ENCODE measurements around the gene FABP1. TPM values are rescaled to one million over a fixed set of nuclear protein-coding genes. Genes with fewer than 3 reads are reported as not detected.

Gene FABP1
- polyA plus RNA-seq, 3 donors = 18.5 to 36.0 (median 25.2) TPM

DNA sequence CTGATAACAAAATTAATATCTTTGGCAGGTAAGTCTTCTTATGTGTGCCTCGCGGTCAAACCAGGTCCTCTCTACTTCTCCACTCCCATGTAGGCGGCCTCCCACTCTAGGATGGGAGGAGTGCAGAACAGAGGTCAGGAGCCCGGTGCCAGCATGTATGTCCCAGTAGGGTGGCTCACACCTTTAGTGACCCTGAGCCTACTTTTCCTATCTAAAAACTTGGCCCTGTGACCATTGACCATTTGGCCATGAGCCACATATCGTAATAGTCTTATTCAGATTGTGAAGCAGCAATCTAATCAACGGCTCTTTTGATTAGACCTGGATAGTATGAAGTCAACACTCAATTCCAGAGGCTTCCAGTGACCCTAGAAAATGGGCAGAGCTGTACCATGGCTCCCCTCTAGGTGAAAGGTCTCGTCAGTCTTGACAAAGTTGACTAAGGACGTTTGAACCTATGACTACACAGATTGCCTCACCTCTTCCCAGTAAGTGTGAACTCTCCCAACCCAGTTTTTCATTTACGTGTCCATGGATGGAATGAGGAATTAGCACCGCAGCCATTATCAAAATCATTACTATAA, 17.1 kb upstream of the FABP1 start:
- DNase-seq = no peak

DNA sequence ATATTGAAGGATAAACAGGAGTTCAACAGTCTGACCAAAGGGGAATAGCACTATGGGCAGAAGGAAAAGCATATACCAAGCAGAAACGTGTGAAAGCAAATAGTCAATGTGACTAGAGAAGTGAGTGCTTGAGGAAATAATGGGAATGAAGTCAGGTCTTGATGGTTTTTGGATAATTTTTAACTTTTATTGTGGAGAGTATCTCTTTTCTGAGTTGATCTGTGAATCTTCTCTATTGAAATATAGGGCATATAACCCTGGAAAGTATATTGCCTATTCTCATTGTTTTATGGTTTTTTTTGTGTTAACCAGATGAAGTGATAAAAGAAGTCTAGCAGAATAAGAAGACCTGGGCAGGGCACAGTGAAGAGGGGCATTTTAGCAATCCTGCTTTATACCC, 16.4 kb upstream of the FABP1 start:
- no peak for DNase-seq

DNA sequence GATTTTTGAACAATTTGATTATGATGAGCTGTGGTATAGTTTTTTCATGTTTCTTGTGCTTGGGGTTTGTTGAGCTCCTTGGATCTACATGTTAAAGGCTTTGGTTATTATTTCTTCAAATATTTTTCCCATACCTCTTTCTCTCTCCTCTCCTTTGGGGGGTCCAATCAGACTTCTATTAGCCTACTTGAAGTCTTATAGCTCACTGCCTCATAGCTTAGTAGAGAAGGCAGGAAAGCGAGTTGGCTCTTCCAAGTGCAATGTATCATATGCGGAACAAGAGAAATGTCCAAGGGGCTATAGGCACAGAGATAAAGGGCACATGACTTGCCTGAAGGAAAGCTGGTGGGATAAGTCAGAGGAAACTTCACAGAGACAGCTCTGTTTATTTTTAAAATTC, 14.1 kb upstream of the FABP1 start:
- no peak for DNase-seq

DNA sequence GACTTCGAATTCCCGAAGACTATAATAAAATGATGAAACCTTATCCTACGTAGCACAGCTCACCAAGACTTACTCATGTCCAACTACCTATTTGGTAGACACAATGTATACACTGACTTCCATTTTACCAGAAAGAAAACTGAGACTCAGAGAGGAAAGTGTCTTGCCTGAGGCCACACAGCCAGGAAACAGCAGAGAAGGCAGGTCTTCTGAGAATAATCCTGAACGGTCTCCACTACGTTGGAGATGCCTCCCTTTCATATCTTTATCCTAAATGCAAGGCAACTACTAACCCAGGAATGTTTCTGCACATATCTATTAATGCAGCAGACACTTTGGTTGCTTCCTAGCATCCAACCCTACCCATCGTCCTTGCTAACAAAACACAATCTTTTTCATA, 11.9 kb upstream of the FABP1 start:
- no peak for DNase-seq

DNA sequence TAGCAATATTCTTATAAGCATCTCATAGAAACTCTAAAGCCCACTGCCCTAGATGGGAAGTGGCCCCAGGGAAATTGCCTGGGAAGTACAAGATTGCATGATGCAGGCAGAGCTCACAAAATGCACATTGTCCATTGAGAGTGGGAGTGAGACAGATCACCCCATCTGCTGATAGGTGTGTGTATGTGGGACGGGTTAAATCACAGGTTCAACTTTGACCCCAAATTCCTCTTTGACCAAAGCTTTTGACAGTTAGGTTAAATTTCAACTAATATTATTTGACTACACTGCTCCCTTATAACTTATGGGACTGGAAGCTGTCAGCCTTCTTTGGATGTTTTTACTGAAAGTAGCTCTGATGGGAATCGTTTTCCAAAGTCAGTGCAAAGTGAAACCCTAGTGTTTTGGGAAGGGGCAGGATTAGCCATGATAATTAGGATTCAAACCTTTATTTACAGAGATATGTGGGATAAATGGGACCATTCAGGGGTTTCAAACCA, 11.4 kb upstream of the FABP1 start:
- DNase-seq = no peak

DNA sequence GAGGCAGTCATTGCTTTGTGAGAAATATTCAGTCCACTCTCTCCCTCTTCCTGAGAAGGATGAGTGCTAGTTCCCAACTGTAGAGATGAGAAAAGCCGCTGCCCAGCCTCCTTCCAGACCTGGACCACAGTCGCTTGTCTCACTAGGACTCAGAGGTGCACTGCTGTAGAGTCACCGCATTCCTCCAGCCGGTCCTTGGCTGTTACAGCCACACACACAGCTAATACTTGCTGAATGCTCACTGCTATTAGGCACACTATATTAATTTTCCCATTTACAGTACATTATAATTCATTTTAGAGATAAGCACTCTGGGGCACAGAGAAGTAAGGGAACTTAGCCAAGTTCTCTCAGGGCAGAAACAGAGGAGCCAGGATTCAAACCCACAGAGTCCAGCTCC, 10.0 kb upstream of the FABP1 start:
- no peak for DNase-seq

DNA sequence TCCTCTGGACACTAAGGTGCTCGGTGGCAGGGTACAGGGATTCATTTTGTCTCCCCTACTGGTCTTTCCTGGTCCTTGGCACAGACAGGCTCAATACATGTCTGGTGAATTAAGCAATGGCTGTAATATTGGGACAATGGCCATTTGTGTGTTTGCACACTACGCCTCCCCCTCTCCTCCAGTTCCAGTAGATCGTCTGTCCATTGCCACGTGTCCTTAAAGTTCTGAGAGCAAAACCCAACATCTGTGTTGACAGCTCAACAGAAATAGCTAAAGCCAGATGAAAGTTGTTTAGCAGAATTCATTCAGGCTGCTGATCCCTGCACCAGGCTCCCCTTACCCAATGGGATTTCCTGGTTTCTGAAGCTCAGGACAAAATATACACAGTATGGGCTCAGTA, 9.0 kb upstream of the FABP1 start:
- DNase-seq = no peak

DNA sequence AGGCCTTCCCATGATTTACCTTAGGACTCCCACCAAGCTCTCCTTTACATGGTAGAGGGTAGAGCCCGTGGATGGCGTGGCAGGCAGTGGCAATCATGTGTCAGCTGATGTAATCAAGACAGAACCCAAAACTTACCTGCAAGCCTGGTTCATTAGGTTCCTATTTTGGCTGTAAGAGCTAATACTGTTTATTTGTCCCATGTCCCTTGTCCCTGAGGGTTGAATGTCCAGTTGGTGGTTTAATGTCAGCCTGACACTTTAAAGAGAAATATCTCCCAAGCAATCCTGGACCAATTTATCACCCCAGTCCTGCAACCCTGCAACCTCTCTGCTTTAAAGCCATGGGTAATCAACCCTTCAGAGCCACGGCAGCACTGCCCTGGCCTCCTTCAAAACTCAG, 6.0 kb upstream of the FABP1 start:
- DNase-seq = no peak

DNA sequence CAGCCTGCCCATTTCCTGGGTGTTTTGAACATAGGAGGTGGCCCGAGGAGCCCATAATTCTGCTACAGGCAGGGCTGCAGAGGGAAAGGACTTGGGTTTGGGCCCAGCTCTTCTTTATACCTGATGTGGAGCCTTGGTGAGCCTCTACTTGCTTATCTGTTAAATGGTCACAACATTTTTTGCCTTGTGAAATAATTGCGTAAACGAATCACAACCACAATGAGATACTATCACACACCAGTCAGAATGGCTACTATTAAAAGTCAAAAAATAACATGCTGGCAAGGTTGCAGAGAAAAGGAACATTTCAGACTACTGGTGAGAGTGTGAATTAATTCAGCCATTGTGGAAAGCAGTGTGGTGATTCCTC, 4.1 kb upstream of the FABP1 start:
- DNase-seq = no peak

DNA sequence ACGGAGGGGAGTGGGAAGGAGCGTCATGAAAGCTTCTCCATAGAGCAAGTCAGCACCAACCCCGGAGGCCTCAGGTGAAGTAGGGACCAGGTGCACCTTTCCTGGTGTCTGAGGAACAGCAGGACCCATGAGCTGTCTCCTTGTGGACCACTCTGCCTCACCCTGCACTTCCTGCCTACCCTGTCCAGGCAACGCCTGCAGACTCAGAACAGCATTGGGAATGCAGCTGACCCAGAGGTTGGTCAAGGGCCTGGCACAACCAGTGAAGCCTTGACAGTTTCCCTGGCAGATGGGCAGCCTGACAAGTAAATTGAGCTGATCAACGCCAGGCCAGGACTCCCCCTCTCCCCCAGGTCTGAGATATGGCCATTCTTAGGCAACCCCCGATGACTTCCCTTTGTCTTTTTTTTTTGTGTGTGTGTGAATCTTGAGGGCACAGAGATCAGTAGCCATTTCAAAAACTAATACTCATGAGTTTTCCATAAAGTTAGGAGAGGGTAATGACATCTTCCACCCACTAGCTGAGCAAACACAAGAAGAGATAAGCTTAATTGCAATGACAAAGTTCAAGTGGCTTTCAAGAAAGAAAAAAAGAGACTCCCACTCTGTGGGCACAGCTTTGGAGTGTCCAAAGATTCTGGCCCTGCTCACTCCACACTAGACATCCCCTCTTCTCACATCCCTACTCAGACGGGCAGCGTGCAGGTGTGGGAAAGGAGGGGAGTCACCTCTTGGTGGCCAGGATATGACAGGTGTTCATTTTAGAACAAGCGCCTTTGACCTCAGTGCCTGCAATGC, 3.5 kb upstream of the FABP1 start:
- no peak for DNase-seq

DNA sequence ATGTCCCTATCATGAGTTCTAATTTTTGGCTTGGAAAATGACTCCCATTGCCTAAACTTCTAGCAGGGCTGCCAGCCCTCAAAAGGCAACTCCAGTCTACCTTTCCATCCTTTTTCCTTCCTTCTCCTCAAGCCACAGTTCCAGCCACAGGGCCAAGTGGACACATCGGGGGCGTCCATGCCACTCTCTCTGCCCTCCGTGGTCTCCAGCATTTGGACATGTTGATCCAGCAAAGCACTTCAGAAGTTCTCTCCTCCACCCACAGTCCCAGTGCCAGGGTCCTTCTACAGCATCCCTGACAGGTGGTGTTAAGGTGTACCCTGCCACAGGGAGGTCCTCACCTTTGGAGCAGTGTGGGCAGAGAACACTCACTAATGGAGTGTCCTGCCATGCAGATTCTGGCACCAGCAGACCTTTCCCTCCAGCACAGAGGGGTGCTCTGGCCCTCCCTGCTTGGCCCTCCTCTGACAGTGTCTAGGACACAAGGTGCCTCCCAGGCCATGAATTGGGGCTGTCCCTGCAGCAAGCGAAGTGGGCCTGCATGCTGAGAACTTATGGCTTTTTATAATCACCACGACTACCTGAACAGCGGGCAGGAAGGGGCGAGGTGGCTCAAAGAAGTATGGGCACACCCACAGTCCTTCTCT, 1.6 kb upstream of the FABP1 start:
- DNase-seq = no peak

DNA sequence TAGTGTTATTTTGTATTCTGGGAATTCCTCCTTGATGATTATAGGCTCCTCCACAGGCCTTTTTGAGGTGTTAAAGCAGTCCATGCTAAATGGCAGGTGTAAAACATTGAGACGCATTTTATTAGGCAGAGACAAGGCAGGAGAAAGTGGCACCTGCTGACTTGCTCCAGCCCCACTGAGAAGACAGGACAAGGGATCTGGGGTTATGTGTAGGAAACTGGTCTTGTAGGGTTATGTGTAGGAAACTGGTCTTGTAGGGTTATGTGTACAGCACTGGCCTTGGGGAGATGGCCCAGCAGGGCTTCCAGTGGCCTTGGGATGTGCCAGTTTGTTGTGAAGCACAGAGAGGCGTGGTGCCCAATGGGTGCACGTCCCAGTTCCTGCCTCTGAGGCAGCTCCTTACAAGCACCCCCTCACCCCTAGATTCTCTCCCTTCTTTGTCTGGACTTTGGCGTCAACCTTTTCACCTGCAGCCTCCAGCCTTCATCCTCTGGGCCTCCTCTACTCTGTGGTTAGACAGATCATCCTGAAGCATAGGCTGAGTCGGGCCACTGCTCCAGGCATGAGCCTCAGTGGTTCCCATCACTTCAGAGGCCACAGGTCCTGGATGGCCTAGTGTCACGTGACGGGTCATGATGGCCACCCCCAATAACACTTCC, 921 bp upstream of the FABP1 start:
- DNase-seq = no peak

DNA sequence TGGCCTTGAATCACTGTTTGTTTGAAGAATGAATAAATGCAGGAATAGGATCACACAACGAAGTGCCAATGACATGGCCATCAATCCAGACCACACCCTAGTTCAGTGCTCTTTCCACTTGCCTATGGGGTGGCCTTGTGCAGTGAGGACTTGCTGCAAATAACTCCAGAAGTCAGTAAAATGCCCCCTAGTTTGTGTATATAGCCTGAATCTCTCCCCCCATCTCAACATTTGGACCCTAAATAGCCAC, 299 bp downstream of the FABP1 start:
- no peak for DNase-seq

DNA sequence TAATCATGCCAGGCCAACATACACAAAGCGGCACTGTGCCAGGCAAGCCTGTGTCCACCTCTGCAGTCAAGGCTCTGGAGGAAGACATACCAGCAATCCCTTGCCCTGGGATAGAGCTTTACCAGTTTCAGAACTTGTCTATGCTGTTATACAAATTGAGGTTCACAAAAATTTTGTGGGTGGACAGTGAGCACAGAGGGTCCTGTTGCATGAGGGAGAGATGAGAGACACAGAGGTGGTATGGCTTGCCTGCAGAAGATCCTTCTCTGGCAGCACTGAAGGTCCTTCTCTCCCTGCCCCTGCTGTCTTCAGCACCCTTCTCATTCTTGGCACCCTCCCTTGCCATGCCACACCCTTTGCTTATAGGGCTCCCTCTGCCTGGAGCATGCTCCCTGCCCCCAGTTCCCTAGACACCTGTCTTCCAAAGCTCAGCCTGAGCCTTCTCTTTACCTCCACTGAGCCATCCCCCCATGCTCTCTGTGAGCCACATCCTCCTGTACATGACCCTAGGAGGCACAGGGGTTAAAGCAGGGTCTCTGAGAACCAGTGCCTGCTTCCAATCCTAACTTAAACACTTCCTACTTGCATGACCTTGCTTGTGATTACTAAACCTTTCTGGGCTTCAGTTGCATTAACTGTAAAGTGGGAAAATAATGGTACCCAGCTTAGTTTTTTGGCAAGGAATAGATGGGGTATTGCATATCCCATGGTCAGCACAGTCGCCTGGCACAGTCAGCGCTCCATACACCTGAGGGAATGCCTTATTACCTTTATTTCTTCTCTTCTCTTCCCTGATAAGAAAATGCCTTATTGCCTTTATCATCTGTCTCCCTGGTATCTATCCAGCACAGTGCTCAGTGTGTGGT, 857 bp downstream of the FABP1 start:
- DNase-seq = no peak

DNA sequence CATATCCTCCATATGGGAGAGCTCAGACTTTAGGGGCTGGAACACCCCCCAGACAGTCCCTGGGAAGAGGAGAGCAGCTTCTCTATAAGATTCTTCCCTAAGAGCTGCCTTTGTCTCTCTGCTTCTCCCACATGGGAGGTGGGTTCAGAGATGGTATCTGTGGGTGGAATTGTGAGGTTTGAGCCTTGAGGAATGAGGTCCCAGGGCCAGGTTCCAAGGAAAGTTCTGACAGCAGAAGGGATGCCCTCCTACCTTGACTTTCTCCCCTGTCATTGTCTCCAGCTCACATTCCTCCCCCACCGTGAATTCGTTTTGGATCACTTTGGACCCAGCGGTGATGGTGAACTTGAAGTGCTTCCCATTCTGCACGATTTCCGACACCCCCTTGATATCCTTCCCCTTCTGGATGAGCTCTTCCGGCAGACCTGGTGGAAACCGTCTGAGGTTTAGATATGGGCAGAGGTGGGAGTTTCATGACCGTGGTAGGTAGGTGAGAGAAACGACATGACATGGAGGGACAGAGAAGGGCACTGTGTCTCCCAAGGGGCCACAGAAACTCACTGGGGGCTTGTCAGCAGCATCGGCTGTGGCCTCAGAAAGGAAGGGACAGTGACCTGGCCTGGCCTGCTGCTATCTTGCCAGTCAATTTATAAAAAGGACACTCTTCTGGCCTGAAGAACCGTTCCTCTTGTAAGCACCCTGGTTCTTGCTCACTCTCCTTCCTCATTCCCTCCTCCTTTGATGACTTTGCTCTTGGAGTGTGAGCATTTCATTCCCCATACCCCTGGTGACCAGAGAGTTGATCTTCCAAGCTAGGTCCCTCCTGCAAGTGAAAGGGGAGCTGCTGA, 1.7 kb downstream of the FABP1 start:
- DNase-seq = no peak

DNA sequence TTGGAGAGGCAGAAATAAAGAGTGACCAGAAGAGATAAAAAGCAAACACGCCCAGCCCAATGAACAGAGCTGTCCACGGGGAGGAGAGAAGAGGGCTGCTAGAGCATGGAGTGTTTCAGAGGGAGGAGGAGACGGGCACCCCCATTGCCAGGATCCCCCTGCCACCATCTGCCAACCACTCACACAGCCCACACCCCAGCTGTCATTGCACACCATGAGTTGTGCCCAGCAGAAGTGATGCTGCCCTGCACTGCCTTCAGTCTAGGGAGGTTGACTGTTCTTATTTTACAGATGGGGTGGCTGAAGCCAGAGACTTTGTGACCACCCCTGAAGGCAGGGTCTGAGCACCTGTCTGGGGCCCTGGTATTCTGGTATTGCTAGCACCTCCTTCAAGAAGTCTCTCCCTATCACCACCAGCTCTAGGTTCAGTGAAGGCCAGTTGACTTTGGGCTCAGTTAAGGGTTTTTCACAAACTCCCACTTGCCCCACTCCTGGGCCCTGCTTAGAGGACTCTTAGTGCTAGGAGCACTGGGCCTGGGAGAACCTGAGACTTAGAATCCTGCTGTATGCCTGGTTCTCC, 2.4 kb downstream of the FABP1 start:
- DNase-seq = no peak

DNA sequence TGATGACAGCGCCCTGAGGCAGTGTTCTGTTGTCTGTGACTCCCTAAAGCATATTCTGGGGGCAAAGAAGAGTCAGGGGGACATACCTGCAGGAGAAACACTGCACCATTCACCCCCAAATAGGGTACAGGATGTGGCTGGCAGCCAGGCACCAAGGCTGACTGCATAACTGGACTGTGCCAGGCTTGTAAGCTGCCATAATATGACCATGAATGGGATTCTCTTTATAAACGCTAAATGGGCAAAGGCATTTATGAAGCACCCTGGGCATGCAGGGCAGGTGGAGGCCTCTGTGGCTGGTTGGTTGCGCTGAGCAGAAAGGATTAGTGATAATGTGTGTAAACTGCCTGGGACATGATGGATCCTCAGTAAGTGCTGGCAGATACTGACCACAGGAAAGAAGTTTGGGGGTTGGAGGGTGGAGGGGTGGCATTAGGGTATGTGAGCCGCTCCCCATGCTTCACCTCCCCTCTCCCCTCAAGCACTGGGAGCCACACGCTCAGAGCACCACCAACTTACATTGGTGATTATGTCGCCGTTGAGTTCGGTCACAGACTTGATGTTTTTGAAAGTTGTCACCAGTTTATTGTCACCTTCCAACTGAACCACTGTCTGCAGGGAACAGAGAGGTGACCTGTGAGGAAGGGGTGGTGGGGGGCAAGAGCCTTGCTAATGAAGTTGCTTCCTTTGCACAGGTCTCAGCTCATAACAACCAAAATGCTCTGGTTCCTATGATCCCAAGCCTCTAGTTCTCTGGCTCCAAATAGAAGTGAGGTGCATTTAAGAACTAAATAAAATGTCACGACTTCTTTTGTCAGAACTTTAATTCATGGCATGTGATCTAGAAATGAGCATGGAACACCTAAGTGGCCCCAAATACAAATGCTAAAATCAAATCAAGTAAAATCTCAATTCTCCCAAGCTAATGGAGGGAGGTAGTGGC, 3.6 kb downstream of the FABP1 start:
- DNase-seq = no peak

DNA sequence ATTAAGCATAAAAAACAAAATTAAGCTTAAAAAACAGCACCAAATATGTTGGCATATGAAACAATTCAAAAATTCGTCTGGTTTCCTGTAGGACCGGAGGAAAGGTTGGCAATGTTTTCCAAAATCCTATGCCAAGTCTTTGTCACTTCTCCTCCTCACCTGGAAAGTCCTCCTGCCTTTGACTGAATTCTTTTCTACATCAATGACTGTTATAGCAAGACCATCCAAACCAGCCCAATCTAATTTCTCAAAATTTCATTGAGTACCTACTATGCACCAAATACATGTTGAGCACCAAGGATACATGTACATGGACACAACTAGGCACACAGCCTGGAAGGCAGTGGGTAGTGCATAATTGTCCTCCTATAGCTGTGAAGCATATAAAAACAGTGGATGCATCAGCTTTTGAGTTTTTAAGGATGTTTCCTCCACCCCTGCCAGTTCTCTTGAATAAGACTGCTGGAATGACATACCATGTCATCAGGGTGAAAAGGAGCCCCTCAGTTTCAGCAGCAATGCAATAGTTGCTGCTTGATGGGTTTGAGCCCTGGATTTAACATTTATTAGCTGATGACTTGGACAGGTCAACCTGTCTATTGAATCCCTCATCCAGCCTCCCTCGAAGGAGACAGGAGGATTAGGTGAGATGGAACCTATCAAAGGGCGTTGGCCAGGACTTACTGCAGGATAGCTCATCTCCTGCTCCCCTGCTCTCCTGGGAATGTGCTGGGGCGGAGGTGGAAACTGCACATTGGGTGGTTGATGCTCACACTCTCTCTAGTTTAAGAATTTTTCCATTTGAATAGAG, 4.5 kb downstream of the FABP1 start:
- DNase-seq = no peak

Data from renal pelvis (tissue), 4 donors.